GM18505 (cell line): ENCODE measurements around the gene AMZ1.
"Not testable (repeated sequence)": the region's sequence is repeated elsewhere in the genome, so short reads cannot be mapped to it uniquely, and the experiment has no call there.

ENCODE experiments used
- ATAC-seq: cut with Tn5 transposase; IDR thresholded peaks from one replicate; pipeline ENCODE4 v1.9.1; 2021; ENCODE audit not compliant: unreplicated experiment
- POLR2A ChIP-seq: IDR thresholded peaks from 4 replicates; pipeline ENCODE4 v1.6.1; 2011; ENCODE audit warnings: borderline replicate concordance; ENCODE audit not compliant: insufficient read depth, insufficient read length; ENCODE audit errors: extremely low read depth

AMZ1 gene

GRCh38 chr7:2666588-2667250, 21.3 kb upstream of the AMZ1 start:
- ATAC-seq = no peak
- no peak for TF ChIP-seq POLR2A

DNA sequence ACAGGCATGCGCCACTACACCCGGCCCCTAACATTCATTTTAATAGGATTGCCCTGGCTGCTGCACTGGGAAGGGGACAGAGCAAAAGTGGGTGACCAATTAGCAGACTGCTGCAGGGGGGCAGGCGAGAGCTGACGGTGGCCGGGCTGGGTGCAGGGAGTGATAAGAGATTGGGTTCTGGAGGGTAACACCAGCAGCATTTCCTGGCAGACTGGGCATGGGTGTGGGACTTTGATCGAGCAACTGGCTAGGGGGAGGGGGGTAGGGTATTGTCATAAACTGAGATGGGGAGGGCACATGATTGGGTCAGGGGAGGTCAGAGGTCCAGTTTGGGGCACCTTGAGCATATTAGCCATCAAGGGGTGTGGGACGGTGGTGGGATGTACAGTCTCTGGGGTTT, 20.2 kb upstream of the AMZ1 start:
- no peak for TF ChIP-seq POLR2A
- no peak for ATAC-seq

DNA sequence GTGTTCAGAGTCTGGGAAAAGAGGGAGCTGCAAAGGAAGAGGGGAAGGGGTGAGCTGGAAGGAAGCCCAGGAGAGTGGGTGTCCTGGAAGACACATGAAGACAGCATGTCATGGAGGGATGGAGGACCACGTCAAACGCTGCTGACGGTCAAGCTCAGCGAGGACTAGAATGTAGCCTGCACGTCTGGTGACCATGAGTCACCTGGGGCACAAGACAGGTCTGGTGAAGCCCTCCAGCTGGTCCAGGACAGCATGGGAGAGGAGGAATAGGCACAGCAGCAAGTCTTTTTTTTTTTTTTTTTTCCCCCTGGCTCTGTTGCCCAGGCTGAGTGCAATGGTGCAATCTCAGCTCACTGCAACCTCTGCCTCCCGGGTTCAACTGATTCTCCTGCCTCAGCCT, 19.6 kb upstream of the AMZ1 start:
- no peak for ATAC-seq
- no peak for TF ChIP-seq POLR2A

DNA sequence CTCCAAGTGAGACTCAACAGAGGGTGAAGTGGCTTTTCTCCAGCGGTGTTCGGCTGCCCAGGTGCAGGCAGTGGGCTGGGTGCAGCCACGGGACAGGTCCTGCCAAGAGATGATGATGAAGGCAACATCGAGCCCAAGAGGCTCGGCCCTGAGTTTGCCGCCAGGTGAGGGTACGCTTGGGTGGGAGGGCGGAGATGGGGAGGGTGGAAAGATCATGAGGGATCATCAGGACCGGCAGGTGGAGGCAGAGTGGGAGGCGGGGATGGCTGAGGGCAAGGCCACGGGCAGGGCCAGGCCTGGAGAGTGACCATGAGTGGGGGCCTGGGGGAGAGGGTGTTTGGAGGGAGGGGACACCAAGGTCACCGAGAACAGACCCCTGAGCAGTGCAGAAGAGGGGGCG, 17.8 kb upstream of the AMZ1 start:
- ATAC-seq = no peak
- TF ChIP-seq POLR2A = no peak

DNA sequence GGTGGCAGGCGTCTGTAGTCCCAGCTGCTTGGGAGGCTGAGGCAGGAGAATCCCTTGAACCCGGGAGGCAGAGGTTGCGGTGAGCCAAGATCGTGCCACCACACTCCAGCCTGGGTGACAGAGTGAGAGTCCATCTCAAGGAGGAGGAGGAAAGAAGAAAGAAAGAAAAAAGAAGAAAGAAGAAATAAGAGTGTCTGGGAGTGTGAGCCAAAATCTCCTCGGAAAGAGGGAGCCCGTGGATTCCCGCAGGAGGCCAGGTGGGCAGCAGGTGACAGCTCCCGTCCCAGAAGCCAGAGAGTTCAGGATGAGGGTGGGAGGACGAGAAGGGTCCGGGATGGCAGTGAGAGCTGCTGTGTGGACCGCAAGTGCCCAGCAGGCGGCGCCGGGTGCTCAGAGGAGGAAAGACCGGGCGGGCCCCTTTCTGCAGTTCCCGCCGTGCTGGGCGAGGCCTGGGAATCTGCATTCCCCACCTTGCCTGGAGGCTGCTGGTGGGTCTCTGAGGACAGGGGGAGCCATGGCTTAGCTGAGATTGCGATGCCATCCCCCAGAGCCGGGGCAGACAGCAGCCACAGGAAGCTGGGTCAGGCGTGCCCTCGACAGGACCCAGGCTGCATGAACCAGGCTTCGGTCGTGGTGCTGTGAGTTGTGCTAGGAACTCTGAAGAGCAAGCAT, 17.1 kb upstream of the AMZ1 start:
- TF ChIP-seq POLR2A = no peak
- ATAC-seq = peak; percentile 62

- not testable (repeated sequence) for ATAC-seq
These were observed 14.8 kb upstream of the AMZ1 start for GRCh38 chr7:2673214-2673613.

GRCh38 chr7:2673934-2674333, 14.1 kb upstream of the AMZ1 start:
- ATAC-seq = no peak
- no peak for TF ChIP-seq POLR2A

GRCh38 chr7:2675256-2675764, 12.7 kb upstream of the AMZ1 start:
- ATAC-seq = no peak
- no peak for TF ChIP-seq POLR2A

GRCh38 chr7:2676576-2676975, 11.4 kb upstream of the AMZ1 start:
- ATAC-seq = not testable (repeated sequence)

GRCh38 chr7:2678454-2678853, 9.5 kb upstream of the AMZ1 start:
- ATAC-seq = not testable (repeated sequence)

DNA sequence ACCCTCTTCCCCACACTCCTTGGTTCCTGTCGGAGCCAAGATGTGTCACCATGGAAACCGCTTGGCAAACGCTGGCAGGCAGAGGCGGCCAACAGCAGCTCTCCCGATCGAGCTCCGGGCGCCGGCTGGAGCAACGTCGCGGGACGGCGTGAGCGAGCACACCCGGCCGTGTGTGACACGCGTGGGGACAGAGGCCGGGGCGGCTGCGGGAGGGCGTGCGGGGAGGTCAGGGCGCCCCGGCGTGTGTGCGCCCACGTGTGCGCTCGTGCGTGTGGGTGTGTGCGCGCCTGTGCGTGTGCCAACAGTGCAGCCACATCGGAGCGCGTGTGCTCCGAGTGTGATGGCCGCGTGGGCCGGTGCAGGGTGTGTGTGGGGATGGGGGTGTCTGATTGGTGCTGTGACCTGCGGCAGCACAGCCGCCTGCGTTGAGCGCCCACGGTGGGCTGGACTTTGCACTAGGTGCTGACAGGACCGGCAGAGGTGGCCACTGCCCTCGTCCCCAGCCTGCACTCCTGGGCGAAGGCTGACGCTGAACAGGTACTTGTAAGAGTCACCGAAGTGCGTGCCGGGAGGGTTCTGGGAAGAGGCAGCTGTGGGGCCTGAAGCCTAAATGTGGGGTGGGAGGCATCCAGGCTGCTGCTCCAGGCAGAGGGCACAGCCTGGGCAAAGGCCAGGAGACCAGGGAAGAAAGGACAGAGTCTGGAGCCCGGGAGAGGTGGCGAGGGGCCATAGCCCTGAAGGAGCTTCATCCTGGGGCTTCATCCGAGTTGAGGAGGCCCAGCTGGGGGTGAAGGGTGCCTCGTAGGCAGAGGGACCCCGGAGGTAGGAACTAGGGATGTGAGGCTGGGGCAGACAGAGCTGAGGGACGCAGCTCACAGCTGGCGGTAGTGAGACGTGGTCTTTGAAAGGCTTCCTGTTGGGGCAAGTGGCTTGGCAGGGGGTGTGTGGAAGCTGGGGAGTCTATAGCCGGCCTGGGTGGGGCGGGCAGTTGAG, 8.6 kb upstream of the AMZ1 start:
- ATAC-seq = not testable (repeated sequence)

- no peak for TF ChIP-seq POLR2A
- ATAC-seq = no peak
These were observed 7.7 kb upstream of the AMZ1 start for GRCh38 chr7:2680256-2680655.

DNA sequence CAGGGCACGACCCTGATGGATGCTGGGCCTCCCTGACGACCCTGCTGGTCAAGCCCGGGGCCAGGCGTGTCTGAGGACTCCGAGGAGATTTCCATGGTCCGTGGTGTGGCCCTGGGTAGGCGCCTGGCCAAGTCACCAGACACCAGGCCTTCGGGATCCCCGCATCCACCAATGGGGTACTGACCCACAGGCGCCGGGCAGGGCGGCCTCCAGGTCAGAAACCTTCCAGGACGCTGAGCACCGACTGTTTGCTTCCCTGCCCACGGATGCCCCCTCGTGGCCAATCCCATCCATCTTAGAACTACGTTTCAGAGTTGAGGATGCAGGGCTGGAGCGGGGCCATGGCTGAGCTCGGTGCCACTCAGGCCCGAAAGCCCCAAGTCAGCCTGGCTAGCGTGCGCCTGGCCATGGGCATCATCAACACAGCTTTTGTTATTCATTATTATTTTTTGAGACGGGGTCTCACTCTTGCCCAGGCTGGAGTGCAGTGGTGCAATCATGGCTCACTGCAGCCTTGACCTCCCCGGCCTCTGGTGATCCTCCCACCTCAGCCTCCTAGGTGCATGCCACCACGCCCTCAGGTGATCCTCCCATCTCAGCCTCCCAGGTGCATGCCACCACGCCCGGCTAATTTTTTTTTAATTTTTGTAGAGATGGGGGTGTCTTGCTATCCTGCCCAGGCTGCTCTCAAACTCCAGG, 7.1 kb upstream of the AMZ1 start:
- no peak for ATAC-seq
- no peak for TF ChIP-seq POLR2A
